ENCODE results near the gene WNT5B.
"Not testable (repeated sequence)": the region's sequence is repeated elsewhere in the genome, so short reads cannot be mapped to it uniquely, and the experiment has no call there.

WNT5B gene

GRCh38 chr12:1691123-1692007 is 62.3 kb downstream of the WNT5B start:
- DNase-seq (ENCODE audit: low read depth in 2 of 2), result no peak

GRCh38 chr12:1692226-1692625 is 63.2 kb downstream of the WNT5B start:
- no peak for DNase-seq (ENCODE audit: low read depth in 2 of 2)

- DNase-seq (ENCODE audit: low read depth in 2 of 2), result no peak
Measured at GRCh38 chr12:1692895-1693610, 64.0 kb downstream of the WNT5B start.

DNA sequence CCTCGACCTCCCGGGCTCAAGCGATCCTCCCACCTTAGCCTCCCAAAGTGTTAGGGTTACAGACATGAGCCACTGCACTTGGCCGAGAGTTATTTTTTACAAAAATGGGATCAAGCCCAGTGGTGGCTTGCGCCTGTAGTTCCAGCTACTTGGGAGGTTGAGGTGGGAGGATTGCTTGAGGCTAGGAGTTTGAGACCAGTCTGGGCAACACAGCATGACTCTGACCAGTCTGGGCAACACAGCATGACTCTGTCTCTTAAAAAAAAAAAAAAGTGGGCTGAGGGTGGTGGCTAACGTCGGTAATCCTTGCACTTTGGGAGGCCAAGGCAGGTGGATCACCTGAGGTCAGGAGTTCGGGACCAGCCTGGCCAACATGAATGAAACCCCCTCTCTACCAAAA is 66.1 kb downstream of the WNT5B start:
- not testable (repeated sequence) for DNase-seq (ENCODE audit: low read depth in 2 of 2)

- no peak for DNase-seq (ENCODE audit: low read depth in 2 of 2)
Measured at GRCh38 chr12:1695886-1696670, 67.0 kb downstream of the WNT5B start.

- DNase-seq (ENCODE audit: low read depth in 2 of 2), result no peak
Measured at GRCh38 chr12:1696800-1697199, 67.8 kb downstream of the WNT5B start.
